HG03378 (cell line): ENCODE results near the gene HOXD10.

Experiments used
- ATAC-seq: cut with Tn5 transposase; IDR thresholded peaks from one replicate; pipeline ENCODE4 v1.9.1; 2021; ENCODE audit warnings: mild to moderate bottlenecking, moderate library complexity; ENCODE audit not compliant: unreplicated experiment

HOXD10 gene

GRCh38 chr2:176082525-176082823 lies 34.1 kb upstream of the HOXD10 start:
- no peak for ATAC-seq

GRCh38 chr2:176082824-176083751 lies 33.5 kb upstream of the HOXD10 start:
- ATAC-seq = no peak

- no peak for ATAC-seq
Measured at GRCh38 chr2:176083796-176084261, 32.7 kb upstream of the HOXD10 start, which contains the start of gene EVX2. Gene EVX2, minus strand, starts transcription at chr2:176083962. Its CDS starts 186 bp downstream, at chr2:176083776.

GRCh38 chr2:176084611-176085119 lies 31.9 kb upstream of the HOXD10 start:
- no peak for ATAC-seq

- no peak for ATAC-seq
Measured at GRCh38 chr2:176085120-176085788, 31.3 kb upstream of the HOXD10 start.

GRCh38 chr2:176085861-176086771 lies 30.5 kb upstream of the HOXD10 start:
- no peak for ATAC-seq

GRCh38 chr2:176087330-176088047 lies 29.1 kb upstream of the HOXD10 start:
- ATAC-seq = no peak

- no peak for ATAC-seq
Measured at GRCh38 chr2:176088048-176088936, 28.3 kb upstream of the HOXD10 start.

GRCh38 chr2:176088937-176089842 lies 27.4 kb upstream of the HOXD10 start:
- no peak for ATAC-seq

GRCh38 chr2:176089843-176090395 lies 26.7 kb upstream of the HOXD10 start:
- no peak for ATAC-seq

GRCh38 chr2:176090862-176091261 lies 25.7 kb upstream of the HOXD10 start:
- no peak for ATAC-seq

GRCh38 chr2:176091329-176092258 lies 25.0 kb upstream of the HOXD10 start:
- no peak for ATAC-seq

- no peak for ATAC-seq
Measured at GRCh38 chr2:176092270-176093144, 24.1 kb upstream of the HOXD10 start, which contains the start of gene HOXD13. Gene HOXD13, plus strand, starts transcription at chr2:176092721. Its CDS starts 170 bp downstream, at chr2:176092891.

GRCh38 chr2:176093145-176093897 lies 23.3 kb upstream of the HOXD10 start:
- ATAC-seq = no peak

- ATAC-seq = no peak
Measured at GRCh38 chr2:176093898-176094249, 22.7 kb upstream of the HOXD10 start.
